GM18502 (cell line): Measurements from ENCODE around the gene GLYR1.

Source experiments
- ATAC-seq: cut with Tn5 transposase; IDR thresholded peaks from one replicate; pipeline ENCODE4 v1.9.1; 2021; ENCODE audit warnings: mild to moderate bottlenecking; ENCODE audit not compliant: unreplicated experiment, poor library complexity

Gene GLYR1

DNA sequence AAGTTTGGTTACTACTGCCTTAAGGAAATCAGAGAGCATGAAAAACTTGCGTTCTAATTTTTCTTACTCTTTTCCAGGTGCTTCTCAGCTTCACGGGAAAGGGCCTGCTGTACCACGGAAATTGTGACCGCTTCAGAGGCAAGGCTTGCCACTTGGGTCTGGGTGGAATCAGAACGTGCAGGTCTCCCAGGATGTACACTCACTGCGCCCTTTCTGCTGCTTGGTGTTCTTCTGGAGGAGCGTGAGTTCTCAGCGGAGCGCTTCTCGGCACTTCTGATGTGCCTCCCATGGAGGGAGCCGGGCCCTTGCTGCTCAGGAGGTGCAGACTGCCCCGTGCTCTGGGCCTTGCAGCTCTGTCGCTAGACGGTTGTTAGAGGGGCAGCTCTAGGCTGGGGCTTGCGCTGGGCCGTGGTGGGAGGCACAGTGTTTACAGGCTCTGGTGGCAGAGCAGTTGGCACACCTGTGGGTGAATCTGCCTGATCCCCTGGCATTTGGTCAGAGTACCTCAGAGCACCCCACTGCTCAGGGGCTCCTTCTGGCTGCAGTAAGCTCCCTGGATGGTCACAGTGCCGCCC lies 33.0 kb upstream of the GLYR1 start:
- no peak for ATAC-seq

DNA sequence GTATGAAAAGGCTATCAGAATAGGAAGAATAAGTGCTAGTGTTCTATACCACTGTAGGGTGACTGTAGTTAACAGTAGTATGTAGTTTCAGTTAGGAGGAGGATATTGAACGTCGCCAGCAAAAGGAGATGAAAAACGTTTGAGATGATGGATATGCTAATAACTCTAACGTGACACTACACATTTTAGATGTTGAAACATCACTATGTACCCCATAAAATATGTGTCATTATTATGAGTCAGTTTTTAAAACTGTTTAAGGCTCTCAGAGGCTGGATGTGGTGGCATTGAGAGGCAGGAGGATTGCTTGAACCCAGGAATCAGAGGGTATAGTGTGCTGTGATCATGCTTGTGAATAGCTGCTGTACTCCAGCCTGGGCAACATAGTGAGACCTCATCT lies 32.0 kb upstream of the GLYR1 start:
- ATAC-seq: no peak

DNA sequence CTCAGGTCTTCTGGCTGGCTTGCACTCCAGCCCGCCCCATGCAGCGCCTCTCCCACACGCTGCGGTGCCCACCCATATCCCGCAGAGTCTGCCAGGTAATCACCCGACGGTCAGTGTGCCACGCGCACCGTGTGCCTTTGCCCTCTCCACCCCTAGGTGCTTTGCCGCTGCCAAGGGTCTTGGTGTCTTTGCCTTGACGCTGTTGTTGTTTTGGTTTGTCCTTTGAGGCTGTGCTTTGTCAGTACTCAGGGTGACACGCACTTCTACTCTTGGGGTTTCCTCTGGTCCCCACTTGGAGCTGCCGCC lies 30.2 kb upstream of the GLYR1 start:
- ATAC-seq: no peak

DNA sequence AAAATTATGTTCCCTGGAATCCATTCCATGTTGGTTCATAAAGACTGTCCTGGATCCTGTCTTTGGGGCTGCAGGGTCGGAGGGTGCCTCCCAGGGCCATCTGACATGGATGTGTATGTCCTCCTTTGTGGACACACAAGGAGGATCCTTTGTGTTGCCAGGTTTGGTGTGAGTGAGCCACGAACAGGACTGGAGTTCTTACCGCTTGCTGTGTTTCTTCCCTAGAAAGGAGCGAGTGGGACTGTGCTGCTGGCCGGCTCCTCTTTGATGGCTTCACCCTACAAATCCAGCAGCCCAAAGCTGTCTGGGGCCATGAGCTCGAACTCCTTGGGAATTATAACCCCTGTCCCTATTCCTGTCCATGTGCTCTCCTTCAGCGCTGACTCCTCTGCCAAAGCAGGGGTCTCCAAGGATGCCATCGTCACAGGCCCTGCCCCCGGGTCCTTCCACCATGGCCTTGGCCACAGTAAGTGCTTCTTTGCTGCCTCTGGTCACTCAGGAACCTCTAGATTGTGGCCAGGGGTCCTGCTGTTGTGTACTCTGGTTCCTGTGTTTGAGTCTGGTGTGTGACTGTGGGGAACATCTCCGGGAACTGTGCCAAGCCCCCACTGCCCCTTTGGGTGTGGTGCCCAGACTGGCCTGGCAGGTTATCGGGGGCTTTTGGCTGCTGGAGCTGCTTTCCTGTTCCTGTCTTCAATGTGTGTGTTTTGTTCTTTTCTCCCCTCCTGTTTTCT lies 29.7 kb upstream of the GLYR1 start:
- no peak for ATAC-seq

DNA sequence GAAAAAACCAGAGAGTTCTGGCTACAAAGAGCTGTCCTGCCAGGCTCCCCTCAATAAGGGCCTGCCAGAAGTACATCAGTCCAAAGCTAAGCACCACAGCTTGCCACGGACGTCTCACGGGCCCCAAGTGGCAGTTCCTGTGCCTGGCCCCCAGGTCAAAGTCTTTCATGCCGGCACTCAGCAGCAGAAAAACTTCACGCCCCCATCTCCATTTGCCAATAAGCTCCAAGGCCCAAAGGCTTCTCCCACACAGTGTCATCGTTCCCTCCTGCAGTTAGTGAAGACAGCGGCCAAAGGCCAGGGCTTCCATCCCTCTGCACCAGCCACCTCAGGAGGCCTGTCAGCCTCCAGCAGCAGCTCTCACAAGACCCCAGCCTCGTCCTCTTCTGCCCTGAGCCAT lies 27.6 kb upstream of the GLYR1 start:
- no peak for ATAC-seq

DNA sequence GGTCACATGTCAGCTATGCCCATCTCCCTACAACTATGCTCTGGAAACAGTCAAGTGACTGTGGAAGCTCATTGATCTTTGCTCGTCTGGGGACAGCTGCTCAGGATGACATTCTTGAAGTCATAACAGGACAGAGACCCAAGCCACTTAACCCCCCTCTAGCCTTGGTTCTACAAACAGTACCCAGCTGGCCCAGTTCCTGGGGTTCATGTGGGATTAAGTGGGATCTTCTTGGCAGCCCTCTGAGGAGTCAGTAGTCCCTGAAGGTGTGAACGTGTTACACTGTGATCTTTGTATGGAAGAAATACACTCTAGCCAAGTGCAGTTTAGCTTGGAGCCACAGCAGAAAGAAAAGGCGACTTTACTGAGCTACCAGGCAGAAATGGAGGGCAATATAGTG lies 26.0 kb upstream of the GLYR1 start:
- ATAC-seq: no peak

DNA sequence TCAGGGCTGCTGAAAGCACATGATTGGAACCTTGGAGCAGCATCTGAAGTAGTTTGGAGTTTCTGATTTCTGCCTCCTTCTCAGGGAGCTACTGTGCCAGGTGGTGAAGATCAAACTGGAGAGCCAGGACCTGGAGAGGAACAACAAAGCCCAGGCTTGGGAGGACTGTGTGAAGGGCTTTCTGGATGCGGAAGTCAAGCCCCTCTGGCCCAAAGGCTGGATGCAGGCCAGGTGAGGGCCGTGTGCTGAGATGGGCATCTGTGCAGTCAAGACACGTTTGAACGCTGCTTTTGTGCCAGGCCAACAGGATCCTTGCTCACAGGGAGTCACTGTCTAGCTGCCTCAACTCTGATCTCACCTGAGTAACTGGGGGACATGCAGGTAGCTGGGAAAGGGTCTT lies 24.0 kb upstream of the GLYR1 start:
- no peak for ATAC-seq

DNA sequence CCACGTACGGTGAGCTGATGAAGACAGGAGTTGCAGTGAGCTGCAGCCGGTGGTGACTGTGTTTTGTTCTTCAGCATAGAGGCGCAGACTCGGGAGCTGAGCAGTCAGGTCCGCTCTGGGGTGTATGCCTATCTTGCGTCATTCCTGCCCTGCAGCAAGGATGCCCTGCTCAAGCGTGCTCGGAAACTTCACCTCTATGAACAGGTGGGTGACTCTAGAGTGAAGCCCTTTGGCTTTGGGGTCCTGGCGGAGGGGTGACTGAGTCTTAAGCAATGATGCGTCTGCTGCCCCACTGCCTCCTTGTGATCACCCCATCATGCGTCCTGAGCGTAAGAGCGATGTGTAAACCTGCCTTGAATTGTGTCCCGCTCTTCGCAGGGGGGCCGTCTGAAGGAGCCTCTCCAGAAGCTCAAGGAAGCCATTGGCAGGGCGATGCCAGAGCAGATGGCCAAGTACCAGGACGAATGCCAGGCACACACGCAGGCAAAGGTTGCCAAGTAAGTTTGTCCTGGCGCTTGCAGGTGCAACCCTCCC lies 23.1 kb upstream of the GLYR1 start:
- no peak for ATAC-seq

DNA sequence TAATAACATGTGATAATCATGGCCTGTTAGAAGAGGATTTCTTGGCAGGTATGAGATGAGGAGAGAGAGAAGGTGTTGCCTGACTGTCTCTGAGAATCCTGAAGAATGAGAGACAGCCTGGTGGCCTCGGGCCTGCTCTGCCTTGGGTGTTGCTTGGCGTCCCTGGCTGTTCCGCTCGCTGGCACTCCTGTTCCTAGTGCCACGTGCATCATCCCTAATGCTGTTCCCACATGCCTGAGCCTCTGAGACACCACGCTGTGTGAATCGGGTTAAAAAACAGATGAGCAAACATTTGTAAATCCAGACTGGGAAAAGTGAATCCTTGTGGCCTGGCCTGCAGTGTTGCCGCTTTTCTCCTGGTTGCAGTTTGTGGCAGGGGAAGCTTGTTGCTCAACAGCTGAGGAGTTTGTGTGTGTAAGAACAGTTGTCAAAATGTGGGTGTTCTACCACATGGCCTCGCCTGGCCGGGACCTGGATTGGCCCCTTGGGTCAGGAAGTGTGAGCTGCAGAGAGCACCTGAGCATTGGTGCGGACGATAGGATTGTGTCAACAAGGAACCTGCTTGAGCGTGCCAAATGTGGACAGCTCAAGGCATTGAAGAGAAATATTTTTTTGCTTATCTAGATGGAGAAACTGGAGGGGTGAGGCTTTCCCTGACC lies 22.2 kb upstream of the GLYR1 start:
- ATAC-seq: no peak

DNA sequence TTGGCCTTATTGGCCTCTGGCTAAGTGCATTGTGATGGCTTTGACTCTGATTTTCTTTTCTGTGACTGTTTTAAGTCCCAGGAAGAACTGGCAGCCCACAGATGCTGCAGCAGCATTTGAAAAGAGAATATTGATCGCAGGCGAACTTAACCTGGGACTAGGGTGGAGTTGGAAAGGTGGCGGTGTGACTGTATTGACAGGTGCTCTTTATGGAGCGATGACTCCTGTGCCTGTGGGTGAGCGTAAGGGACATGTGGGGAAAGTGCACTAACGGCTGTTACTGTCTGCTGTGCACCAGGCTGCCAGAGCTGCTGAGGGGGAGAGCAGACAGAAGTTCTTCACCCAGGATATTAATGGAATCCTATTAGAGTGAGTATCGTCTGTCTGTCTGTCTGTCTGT lies 21.4 kb upstream of the GLYR1 start:
- no peak for ATAC-seq

DNA sequence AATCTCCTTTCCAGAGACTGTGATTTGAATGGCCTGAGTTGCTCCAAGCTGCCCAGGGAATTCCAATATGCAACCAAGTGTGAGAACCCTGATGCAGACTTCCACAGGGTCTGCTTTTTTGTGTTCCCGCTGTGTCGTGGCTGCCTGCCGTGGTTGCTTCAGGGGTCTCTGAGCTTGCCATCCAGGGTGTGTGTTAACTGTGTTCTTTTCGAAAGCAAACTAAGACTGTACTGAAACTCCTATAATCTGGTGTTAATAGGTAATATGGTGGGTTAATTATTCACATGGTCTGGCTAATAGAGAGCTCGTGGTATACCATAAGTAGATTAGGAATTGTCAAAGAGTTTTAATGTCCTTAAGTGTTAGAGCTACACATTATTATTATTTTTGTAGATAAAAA lies 20.9 kb upstream of the GLYR1 start:
- no peak for ATAC-seq

DNA sequence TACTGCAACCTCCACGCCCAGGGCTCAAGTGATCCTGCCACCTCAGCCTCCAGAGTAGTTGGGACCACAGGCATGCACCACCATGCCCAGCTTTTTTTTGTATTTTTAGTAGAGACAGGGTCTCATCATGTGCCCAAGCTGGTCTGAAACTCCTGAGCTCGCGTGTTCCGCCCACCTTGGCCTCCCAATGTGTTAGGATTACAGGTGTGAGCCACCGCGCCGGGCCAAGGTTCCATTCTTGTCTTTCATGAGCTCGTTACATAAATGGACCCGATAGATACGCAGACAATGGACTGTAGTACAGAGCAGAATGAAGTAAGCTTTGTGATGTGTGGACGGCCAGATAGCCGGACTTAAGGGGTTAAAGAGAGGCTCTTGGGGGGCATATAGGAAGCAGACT lies 19.5 kb upstream of the GLYR1 start:
- no peak for ATAC-seq

DNA sequence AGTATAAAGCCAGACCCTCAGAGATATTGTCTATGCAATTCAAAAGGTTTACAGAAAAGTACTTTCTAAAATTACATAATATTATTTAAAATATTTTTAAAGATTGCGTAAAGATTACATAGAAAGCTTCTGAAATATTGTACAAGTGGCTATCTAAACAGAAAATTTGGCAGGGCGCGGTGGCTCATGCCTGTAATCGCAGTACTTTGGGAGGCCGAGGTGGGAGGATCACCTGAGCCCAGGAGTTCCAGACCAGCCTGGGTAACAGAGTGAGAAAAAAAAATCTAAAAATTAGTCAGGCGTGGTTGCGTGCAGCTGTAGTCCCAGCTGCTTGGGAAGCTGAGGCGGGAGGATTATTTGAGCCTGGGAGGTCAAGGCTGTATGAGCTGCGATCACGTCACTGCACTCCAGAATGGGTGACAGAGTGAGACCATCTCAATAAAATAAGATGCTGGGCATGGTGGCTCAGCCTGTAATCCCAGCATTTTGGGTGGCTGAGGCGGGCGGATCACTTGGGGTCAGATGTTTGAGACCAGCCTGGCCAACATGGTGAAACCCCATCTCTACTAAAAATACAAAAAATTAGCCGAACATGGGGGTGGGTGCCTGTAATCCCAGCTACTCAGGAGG lies 18.3 kb upstream of the GLYR1 start:
- ATAC-seq: no peak

DNA sequence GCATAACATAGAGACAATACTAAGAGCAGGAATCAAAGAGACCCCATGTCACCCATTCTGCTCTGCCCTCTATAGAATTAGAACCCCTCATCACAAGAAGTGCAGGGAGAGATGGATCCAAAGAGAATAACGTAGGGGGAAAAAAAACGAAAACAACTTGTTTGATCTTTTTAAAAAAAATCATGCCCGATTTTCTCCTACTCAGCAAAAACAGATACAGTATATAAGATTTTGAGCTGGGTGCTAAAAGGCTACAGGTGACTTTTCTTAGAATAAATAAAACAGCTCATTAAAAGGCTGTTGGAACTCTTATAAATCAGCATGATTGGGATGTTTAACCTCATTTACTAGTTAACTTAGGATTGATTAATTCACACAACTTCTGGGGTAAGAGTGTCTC lies 17.6 kb upstream of the GLYR1 start:
- ATAC-seq: no peak

DNA sequence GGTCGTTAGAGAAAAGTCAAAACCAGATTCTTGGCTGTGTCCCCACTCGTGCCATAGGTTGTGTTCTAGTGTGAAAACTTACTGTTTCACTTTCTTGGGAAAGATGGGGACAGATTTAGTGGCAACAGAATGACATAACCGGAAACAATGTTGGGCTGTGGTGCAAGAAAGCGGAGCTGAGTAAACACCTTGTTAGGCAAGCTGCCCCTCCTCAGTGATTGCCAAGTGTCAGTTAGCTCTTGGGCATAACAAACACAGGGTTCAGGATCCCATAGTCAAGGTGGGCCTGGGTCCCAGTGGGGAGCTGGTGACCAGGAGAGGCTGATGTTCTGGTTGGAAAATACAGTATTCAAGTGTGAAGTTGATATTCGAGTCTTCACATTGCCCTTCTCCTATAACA lies 15.6 kb upstream of the GLYR1 start:
- no peak for ATAC-seq

DNA sequence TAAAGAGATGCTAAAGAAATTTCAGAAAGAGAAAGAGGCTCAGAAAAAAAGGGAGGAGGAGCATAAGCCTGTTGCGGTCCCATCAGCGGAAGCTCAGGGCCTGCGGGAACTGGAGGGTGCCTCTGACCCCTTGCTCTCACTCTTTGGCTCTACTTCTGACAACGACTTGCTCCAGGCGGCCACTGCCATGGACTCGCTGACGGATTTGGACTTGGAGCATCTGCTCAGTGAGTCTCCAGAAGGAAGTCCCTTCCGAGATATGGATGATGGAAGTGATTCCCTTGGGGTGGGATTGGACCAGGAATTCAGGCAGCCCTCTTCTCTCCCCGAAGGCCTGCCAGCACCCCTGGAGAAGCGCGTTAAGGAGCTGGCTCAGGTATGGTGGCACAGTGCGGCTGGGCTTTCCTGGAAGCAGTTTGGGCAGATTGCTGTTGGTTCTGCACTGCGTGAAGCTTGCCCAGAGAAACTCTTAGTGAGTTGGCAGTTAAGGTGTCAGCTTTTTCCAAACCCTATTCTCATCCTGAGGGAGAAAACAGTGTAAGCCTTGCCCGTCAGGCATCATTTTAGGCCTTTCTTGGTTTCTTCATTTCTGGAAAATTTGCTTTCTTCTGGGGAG lies 13.7 kb upstream of the GLYR1 start:
- no peak for ATAC-seq

DNA sequence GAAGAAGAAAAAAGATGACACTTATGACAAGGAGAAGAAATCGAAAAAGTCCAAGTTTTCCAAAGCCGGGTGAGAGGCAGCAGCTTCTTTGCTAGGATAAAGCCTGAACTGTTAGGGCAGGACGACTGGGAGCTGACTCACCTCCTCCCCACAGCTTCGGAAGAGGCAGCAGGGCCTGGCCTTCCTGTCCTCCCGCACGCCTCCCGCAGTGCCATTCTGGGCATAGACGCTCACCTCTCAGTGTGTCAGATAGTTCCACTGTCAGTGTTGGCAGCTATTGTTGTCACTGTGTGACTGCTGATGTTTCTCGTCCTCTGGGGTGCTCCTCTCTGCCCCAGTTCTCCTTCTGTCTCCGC lies 12.8 kb upstream of the GLYR1 start:
- ATAC-seq: no peak

DNA sequence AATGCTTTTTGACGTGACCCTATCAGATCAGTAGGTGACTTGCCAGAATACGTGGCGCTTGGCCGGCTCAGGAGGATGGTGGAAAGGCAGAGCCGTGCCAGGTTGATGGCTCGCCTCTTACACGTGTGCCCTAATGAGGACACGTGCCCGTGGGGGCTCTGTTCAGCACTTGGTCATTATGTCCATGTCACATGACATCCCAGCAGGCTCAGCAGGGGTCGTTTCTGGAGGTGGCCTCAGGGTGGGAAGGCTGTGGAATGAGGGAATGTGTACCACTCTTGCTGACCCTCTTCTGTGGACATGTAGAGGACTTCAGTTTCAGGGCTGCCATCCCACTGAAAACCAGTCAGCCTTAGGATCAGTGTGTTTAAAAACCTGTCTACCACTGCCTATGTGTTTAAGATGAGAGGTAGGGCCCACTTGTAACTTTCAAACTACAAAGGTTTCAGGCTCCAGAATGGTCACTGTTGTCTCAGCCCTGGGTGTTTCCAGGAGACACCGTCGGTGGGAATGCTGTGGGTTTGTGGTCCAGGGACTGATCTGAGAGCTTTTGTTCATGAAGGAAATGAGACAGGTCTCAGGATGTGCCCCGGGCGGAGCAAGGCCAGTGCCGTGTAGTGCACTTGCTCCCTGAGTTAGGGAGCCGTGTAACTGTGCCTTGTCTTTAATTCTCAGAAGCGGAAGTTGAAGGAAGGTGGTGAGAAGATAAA lies 12.3 kb upstream of the GLYR1 start:
- ATAC-seq: no peak

DNA sequence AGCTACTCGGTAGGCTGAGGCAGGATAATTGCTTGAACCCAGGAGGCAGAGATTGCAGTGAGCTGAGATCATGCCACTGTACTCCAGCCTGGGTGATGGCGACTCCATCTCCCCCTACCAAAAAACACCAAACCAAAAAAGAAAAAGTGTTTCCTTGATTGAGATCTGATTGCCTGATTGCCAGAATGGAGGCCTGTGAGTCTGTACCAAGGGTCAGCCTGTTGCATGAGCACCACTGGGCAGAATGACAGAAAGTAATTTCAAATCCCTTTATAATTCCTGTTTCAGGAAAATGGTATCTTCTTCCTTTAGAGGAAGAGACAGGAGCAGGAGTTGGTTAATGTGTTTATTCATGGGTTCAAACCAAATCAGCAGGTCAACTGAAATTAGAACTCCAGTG lies 8.7 kb upstream of the GLYR1 start:
- ATAC-seq: no peak

DNA sequence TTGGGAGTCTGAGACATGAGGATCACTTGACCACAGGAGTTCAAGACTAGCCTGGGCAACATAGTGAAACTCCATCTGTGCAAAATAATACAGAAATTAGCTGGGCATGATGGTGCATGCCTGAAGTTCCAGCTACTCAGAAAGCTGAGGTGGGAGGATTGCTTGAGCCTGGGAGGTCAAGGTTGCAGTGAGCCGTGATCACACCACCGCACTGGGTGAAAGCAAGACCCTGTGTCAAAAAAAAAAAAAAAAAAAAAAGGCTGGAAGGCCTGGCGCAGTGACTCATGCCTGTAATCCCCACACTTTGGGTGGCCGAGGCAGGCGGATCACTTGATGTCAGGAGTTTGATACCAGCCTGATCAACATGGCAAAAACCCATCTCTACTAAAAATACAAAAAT lies 8.3 kb upstream of the GLYR1 start:
- ATAC-seq: no peak
